GM21528 (cell line): ENCODE measurements around the gene CFAP46.
"Not testable (repeated sequence)": the region's sequence is repeated elsewhere in the genome, so short reads cannot be mapped to it uniquely, and the experiment has no call there.

ENCODE experiments used
- ATAC-seq: cut with Tn5 transposase; IDR thresholded peaks from one replicate; pipeline ENCODE4 v1.9.1; 2021; ENCODE audit warnings: mild to moderate bottlenecking, moderate library complexity; ENCODE audit not compliant: unreplicated experiment, low FRiP score

The CFAP46 gene

GRCh38 chr10:132798403-132798802, 144.0 kb downstream of the CFAP46 start:
- ATAC-seq, result no peak

DNA sequence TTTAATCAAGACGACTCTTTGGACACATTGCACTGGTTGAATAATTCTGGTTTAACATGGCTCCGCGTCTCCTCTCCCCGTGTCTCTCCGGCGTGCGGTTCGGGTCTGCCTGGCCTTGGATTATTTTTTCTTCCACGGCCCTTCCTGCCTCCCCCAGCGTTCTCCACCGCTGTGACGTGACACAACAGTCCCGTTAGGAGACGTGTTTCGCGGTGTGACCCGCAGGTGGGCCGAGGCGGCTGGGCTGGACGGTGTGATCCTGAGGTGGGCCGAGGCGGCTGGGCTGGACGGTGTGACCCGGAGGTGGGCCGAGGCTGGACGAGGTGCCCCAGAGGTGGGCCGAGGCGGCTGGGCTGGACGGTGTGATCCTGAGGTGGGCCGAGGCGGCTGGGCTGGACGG, 144.4 kb downstream of the CFAP46 start:
- not testable (repeated sequence) for ATAC-seq

GRCh38 chr10:132796846-132797245, 145.5 kb downstream of the CFAP46 start:
- no peak for ATAC-seq

DNA sequence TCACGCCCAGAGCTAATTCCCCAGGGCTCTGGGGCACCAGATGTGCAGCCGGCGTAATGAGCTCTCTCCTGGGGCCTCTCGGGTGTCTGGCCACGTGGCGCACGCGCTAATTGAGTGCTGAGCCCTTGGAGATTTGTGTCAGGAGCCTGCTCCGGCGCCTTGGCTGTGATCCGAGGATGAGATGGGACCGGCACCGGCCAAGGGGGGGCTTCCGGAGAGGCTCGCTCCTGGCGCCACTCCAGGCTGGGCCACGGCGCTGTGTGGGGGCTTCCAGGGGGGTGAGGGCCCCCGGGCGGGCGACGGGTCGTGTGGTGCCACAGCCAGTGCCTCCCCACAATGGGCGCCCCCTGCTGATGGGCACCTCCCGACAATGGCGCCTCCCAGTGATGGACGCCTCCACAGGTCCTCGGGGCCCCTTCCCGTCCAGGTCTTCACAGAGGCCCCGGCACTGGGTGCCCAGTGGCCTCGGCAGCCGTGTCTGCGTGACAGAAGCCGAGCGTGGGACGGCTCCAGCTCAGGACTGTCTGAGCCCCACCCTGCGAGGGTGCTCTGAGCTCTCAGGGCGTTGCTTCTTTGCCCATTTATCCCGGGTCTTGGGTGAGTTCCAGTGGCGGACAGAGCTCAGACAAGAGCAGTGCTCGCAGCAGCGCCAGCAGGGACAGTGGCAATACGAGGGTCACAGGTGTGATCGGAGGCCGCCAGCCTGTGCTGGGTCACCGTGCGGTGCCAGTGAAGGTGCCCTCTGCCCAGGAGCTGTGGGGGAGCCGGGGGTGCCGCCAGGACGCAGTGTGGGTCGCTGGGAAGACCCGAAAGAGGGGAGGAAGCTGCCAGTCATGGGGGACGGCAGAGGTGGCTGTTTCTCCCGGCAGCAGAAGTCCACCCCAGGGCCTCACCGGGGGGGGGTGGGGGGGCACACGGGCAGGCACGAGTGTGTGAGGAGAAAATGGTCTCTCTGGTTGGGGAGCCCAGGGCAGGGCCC, 148.2 kb downstream of the CFAP46 start:
- no peak for ATAC-seq

GRCh38 chr10:132793213-132793612, 149.2 kb downstream of the CFAP46 start:
- no peak for ATAC-seq

GRCh38 chr10:132792796-132793195, 149.6 kb downstream of the CFAP46 start:
- no peak for ATAC-seq

GRCh38 chr10:132792099-132792498, 150.3 kb downstream of the CFAP46 start:
- ATAC-seq, result not testable (repeated sequence)

GRCh38 chr10:132790934-132791829, 151.2 kb downstream of the CFAP46 start:
- ATAC-seq, result no peak

DNA sequence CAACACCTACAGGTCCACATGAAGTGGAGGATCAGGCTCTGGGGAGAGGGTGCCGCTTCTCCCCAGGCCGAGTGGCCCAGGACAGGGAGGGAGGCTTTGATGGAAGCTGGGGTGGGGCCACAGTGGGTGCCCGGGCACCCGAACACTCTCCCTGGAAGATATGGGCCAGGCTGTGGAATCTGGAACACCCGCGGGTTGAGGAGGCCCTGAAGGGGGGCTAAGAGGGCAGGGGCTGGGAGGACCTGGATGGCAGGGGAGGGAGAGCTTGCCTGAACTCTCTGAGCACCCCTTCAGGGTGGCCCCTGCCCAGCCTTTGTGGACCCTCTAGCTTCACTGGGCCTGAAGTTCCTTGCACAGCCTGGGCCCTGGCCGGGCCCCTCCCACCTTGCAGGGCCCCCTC, 151.9 kb downstream of the CFAP46 start:
- no peak for ATAC-seq

- no peak for ATAC-seq
Observed at GRCh38 chr10:132789659-132790148, 152.7 kb downstream of the CFAP46 start.

DNA sequence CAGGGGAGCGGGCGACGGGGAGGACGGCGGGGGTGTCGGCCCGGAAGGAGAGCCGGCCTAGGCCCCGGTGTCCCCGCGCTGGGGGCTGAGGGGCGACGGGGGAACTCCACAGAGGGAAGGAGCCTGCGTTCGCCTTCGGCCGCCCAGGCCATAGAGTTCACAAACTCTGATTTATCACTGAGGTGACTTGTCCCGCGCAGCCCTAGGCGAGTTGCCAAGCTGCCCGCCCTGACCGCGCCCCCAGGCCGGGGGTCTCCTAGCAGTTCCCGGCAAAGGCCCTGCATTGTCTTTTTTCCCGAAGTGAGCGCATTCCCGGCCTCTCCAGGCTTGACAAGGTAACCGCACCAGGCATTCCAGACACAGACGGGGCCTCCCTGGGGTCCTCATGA, 153.5 kb downstream of the CFAP46 start:
- no peak for ATAC-seq

- no peak for ATAC-seq
Observed at GRCh38 chr10:132788180-132788830, 154.1 kb downstream of the CFAP46 start.

DNA sequence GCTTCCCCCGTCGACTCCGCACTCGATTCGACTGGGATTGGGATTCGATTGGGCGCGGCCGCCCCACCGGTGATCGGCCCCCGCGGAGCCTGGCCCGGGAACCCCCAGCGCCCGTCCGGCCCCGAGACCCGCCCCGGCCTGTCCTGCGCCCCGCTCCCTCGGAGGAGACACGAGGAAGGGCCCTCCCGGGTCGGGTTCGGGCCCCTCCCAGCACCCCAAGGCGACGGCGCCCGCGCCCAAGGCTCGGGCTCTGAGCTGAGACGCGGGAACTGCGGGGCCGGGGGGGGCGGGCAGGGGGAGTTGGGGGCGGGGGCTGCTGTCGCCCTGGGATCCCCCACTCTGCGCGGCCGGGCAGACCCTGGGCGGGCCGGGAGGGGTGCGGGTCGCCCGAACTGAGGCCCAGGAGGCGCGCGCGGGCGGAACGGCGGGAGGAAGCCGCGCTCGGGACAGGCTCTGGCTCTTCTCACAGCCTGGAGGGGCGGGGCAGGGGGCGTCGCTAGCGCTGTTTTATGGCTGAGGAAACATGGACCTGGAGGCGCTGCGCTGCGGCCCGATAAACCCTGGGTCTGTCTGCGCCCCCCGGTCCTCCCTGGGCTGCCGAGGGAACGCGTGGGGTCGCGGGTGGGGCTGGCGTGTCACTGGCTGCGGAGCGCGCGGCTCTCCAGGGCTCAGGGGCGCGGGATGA, 154.7 kb downstream of the CFAP46 start:
- no peak for ATAC-seq

DNA sequence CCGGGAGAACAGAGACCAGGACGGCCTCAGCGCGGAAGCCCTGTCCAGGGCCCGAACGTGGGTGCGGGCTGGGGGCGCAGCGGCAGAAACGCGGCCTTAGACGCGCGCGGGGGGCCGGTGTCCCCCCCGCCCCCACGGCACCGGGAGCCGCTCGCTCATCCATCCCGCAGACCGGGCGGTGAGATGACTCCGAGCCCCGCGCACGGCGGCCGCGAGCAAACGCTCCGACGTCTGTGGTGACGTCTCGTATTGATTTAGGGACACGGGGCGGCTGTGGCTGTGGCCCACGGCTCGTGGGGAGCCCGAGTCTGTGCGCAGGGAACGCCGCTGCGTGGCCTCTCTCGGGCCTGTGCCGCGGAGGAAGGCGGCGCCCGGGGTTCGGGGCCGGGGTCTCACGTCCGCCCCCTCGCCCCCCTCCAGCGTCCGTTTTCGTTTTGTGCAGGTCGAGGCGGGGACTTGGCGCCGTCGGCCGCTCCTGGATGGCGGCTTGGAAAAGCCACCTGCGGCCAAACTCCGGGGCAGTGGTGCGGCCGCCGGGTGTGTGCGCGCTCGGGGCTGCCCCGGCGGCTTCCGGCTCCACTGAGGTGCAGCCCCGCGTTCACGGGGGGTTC, 155.4 kb downstream of the CFAP46 start:
- ATAC-seq, result no peak

DNA sequence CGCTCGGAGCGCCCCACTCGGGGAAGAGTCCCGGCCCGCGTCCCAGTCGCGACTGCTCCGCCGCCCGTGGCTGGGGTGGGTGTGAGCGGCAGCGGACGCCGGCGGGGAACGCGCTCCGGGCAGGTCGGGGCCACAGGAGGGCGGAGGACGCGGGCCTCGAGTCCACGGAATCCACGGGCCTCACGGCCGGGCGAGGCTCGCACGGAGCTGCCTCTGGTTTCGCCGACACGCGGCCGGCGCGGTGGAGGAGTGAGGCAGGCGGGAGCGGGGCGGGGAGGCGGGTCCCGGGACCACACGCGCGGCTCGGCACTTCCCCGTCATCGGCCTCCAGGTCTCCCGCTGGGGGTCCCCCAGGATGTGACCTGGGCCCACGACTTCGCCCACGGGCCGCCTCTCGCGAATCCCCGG, 155.9 kb downstream of the CFAP46 start:
- ATAC-seq, result no peak

GRCh38 chr10:132785723-132786475, 156.5 kb downstream of the CFAP46 start, which contains the start of gene NKX6-2:
Gene NKX6-2, minus strand, starts transcription at chr10:132786147. Its CDS starts 199 bp downstream, at chr10:132785948.
- no peak for ATAC-seq

DNA sequence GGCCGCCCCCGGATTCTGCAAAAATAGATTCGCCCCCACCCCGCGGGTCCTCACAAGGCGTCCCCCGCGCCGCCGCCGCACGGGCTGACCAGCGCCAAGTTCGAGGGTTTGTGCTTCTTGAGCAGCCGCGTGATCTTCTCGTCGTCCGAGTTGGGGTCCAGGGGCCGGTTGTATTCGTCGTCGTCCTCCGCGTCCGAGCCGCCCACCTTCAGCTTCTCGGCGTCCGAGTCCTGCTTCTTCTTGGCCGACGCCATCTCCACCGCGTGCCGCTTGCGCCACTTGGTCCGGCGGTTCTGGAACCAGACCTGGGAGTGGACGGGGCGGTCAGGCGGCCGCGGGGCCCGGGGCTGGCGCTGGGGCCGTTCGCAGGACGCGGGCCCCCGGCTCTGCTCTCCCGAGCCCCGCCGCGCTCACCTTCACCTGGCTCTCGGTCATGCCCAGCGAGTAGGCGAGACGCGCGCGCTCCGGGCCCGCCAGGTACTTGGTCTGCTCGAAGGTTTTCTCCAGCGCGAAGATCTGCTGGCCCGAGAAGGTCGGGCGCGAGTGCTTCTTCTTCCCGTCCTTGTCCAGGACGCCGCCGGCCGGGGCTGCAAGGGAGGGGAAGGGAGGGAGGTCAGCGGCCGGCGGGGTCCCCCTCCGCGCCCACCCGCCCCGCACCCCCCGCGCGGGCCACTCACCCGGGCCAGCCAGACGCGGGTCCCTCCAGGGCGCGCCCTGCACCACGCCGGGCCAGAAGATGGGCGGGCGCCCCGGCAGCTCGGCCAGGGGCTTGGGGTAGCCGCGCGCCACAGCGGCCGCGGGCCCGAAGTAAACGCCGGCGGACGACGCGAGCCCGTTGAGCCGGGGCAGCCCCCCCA, 157.3 kb downstream of the CFAP46 start:
- no peak for ATAC-seq
